ENCODE measurements around the gene TSPEAR. TPM values are rescaled to one million over a fixed set of nuclear protein-coding genes. Genes with fewer than 3 reads are reported as not detected.

Gene TSPEAR
- total RNA-seq, 1 donor from 2014 or later: not detected

GRCh38 chr21:44528634-44528995, 182.8 kb downstream of the TSPEAR start:
- no peak for TF ChIP-seq CTCF (IDR thresholded peaks at IDR 0.05; ENCODE audit: insufficient read depth, low read length, poor library complexity, severe bottlenecking)
- H3K4me3 ChIP-seq (ENCODE audit: low read depth, low read length): no peak overlapping the region
- H3K27me3 ChIP-seq (ENCODE audit: control insufficient read depth, insufficient read depth, low read length): no peaks in the 10 kb centered on the region
- no peak for DNase-seq (ENCODE audit: low read depth)
- no peaks in the 10 kb centered on the region for H3K36me3 ChIP-seq (ENCODE audit: control insufficient read depth, insufficient read depth, low read length)

GRCh38 chr21:44527983-44528633, 183.3 kb downstream of the TSPEAR start:
- no peaks in the 10 kb centered on the region for H3K36me3 ChIP-seq (ENCODE audit: control insufficient read depth, insufficient read depth, low read length)
- no peaks in the 10 kb centered on the region for H3K27me3 ChIP-seq (ENCODE audit: control insufficient read depth, insufficient read depth, low read length)
- no peak for DNase-seq (ENCODE audit: low read depth)
- H3K4me3 ChIP-seq (ENCODE audit: low read depth, low read length): no peak overlapping the region
- TF ChIP-seq CTCF (IDR thresholded peaks at IDR 0.05; ENCODE audit: insufficient read depth, low read length, poor library complexity, severe bottlenecking): no peak

DNA sequence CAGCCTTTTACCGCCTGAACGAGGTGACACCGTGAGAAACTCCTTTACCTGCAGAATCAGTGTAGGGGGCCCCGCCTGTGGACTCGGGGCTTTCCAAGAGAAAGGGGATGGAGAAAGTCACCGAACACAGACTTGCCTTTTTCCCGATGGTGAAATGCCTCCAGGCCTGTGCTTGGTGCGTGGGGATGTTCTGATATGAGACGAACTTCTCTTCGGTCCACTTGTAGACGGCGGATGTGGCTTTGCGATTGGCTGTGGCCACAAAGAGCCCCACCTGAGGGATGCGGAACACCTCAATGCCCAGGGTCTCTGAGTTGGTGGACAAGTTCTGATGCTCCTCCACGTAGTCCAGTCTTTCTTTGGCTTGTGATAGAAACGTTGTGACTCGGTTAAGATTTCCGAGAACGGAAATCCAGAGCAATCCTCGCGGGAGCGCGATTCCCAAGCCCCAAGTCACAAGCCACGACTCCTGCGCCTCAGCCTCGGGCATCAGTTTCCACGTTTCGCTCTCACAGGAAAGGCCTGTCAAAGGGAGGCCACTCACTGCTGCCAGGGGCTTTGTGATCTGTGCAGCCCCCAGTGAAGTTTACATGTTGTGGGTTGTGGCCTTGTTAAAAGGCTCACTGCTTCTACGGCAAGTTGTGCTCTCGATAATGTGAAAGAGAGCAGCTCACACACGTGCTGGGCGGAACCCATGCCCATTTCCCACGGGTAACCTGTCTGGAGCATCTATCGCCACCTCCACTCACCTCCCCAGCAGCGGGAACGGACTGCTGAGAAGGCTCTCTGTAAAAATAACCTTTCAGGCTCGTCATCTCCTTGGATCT, 184.0 kb downstream of the TSPEAR start:
- no peak for DNase-seq (ENCODE audit: low read depth)
- no peaks in the 10 kb centered on the region for H3K27me3 ChIP-seq (ENCODE audit: control insufficient read depth, insufficient read depth, low read length)
- H3K36me3 ChIP-seq (ENCODE audit: control insufficient read depth, insufficient read depth, low read length): no peaks in the 10 kb centered on the region
- no peak for TF ChIP-seq CTCF (IDR thresholded peaks at IDR 0.05; ENCODE audit: insufficient read depth, low read length, poor library complexity, severe bottlenecking)
- H3K4me3 ChIP-seq (ENCODE audit: low read depth, low read length): no peak overlapping the region

DNA sequence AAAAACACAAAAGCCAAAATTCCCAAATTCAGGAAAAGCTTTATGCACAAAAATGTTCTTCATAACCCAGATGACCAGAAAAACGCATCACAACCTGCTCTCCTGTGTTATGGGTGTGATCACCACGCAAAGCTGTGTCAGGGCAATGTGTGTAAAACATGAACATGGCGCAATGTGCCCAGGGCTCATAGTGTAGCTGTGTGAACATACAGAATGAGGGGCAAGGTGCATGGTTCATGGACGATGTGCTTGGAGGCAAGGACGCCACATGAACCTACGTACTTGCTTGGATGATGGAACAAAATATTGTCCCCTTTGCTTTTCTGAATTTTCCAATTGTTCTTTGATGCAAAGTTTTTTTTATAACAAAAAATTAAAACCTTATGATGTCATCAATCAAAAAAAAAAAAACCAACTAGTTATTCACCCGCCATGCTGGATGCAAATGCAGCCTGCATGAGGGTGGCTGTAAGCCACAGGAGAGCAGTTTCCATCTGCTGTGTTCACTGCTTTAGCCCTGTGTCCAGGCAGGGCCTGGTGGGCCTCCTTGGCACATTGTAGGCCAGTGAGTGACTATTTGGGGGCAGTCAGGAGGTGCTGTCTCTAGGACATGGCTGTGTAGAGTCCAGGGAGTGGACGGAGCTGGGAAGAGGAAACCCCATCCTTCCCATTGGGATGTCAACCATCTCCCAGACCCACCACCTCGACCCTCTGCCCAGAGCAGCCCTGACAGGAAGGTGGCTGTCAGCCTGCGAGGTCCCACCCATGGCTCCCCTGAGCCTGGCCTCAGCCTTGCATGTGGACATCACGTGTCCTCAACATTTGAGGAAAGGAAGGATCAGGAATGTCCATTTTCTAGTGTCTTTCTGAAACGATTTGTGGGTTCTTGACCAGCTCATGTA, 185.0 kb downstream of the TSPEAR start:
- no peaks in the 10 kb centered on the region for H3K36me3 ChIP-seq (ENCODE audit: control insufficient read depth, insufficient read depth, low read length)
- H3K27me3 ChIP-seq (ENCODE audit: control insufficient read depth, insufficient read depth, low read length): no peaks in the 10 kb centered on the region
- no peak overlapping the region for H3K4me3 ChIP-seq (ENCODE audit: low read depth, low read length)
- no peak for TF ChIP-seq CTCF (IDR thresholded peaks at IDR 0.05; ENCODE audit: insufficient read depth, low read length, poor library complexity, severe bottlenecking)
- DNase-seq (ENCODE audit: low read depth): no peak

DNA sequence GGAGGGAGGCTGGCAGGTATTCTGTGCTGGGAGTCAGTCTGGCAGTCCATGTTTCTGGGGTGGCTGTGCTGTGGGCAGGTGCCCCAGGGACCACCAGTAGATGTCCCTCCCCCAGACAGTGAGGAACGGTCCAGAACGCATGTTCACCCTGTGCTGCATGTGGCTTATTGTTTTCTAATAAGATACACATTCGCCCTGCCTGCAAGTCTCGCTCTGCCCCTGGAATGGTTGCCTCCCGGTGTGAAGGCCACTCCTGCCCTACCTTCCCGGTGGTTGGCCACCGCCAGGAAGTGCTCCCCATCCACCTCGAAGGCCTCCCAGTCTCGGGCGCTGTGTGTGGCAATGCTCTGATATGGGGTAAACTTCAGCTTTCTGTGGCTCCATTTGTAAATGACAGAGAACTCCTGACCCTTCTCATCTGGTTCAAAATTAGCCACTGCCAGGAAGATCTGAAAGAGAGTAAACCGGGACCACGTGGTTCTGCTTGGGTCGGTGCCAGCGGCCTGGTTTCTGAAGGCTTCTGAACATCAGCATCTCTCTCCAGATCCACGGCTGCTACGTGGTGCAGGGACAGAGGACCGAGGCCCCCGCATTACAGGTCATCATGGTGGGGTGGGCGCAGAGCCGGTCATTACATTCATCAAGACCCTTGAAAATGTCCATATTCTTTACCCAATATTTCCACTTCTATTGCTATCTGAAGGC, 185.8 kb downstream of the TSPEAR start:
- H3K27me3 ChIP-seq (ENCODE audit: control insufficient read depth, insufficient read depth, low read length): no peaks in the 10 kb centered on the region
- no peak for DNase-seq (ENCODE audit: low read depth)
- H3K36me3 ChIP-seq (ENCODE audit: control insufficient read depth, insufficient read depth, low read length): no peaks in the 10 kb centered on the region
- H3K4me3 ChIP-seq (ENCODE audit: low read depth, low read length): no peak overlapping the region
- TF ChIP-seq CTCF (IDR thresholded peaks at IDR 0.05; ENCODE audit: insufficient read depth, low read length, poor library complexity, severe bottlenecking): no peak

Measured in kidney epithelial cell (primary cell).